OCI-LY3 (cell line): Measurements from ENCODE around the gene COL4A4.

Experiments used
- CTCF ChIP-seq: fragments of 200-600, 300-600 bp; sonication (generic); IDR thresholded peaks from 2 replicates; pipeline ENCODE4 v1.5.1; 2014; ENCODE audit warnings: antibody characterized with exemption, low read length, low read depth
- EZH2phosphoT487 ChIP-seq: fragments of 200-600 bp; shearing (Covaris generic); IDR thresholded peaks from 2 replicates; pipeline ENCODE4 v1.6.1; 2018; ENCODE audit warnings: antibody characterized with exemption, mixed run types, low read depth

GRCh38 chr2:227201771-227202170 is 37.8 kb upstream of the COL4A4 start:
- TF ChIP-seq CTCF, result no peak
- TF ChIP-seq EZH2phosphoT487, result no peak
